HG03135 (cell line): Measurements from ENCODE around the gene ZNF462.

Experiments used
- ATAC-seq: cut with Tn5 transposase; IDR thresholded peaks from one replicate; pipeline ENCODE4 v1.9.1; 2021; ENCODE audit warnings: mild to moderate bottlenecking, moderate library complexity; ENCODE audit not compliant: unreplicated experiment

The ZNF462 gene

GRCh38 chr9:107049046-107049802, 186.3 kb downstream of the ZNF462 start:
- no peak for ATAC-seq

DNA sequence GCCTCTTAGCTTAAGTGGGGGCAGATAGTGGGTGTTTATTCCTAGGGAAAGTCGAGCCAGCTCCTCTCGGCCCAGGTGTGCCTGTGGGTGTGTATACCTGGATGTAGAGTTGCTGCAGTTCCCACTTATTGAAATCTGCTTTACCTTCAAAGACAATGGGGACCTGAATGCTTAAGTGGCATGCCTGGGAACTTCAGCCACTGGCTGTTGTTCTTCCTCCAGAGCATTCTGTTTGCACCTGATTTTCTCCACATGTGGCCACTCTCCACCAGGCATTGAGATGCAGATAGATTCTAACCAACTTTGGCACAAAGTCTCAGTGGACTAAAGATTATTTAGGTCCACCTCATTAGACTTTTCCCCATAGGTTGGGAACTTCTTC, 186.8 kb downstream of the ZNF462 start:
- ATAC-seq = no peak

- ATAC-seq = no peak
Observed at GRCh38 chr9:107051392-107051791, 188.4 kb downstream of the ZNF462 start.

- ATAC-seq = no peak
Observed at GRCh38 chr9:107054146-107054545, 191.2 kb downstream of the ZNF462 start.

DNA sequence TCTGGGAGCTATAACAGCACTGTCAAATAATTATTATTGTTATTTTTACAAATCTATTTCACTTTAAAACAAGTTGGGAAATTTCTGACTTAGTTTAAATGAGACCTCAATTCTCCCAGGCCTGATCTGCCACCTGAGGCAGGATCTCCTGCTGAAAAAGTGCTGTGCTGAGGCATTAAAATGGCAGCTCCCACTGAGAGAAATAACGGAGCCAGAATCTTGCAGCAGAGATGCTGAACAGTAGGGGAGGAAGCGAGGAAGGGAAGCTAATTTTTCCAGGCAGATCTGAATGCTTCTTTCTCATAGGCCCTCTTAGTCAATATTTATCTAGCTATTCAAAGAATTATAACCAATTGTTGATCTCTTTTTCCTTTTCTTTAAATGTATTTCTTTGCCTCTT, 196.3 kb downstream of the ZNF462 start:
- no peak for ATAC-seq

DNA sequence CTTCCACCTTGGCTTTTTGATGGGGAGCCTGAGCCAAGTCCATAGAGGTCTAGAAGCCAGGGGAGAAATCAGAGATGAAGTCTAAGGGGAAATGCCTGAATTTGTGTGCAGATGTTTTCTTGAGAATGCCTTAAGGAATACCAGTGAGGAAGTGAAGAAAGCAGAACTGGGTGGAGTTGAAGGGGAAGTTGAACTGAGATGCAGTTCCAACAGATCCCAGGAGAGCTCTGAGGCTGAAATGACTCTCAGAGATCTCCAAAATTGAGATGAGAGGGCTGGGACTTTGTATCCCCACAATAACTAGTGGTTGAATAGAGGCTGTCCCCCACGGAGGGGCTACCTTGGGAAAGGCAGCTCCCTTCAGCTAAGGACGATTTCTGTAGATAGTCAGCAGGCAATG, 197.1 kb downstream of the ZNF462 start:
- no peak for ATAC-seq
